Keratinocyte (primary cell): Measurements from ENCODE around the gene RTEL1.

Experiments
- CTCF ChIP-seq, 3 experiments: IDR thresholded peaks in 1 of 3; conservative IDR thresholded peaks in 1 of 3; optimal IDR thresholded peaks in 1 of 3; 2 replicates in 2 of 3; 3 replicates in 1 of 3; pipeline versions ENCODE3 to v1.5.1; 2011; ENCODE audit warnings: low read length in 3 of 3, mild to moderate bottlenecking in 3 of 3, moderate library complexity in 2 of 3, control low read depth in 1 of 3, inconsistent platforms in 1 of 3; ENCODE audit not compliant: insufficient read depth in 2 of 3; ENCODE audit errors: extremely low read depth in 1 of 3
- EZH2 ChIP-seq: IDR thresholded peaks from one replicate; pipeline ENCODE4 v1.6.1; 2012; ENCODE audit warnings: inconsistent platforms, mild to moderate bottlenecking, low read length, moderate library complexity

- TF ChIP-seq CTCF (optimal IDR thresholded peaks at IDR 0.05 in 1 of 3, IDR thresholded peaks at IDR 0.05 in 1 of 3, conservative IDR thresholded peaks at IDR 0.05 in 1 of 3; ENCODE audit: extremely low read depth in 1 of 3, insufficient read depth in 2 of 3, low read length in 3 of 3) (no peak), EZH2 (no peak)
These were observed 27.3 kb downstream of the RTEL1 start for GRCh38 chr20:63685269-63686026.
